GM11168 (cell line): ENCODE data around the gene ARL14EPL.

ENCODE experiments used
- in situ Hi-C: fragments of 300-500 bp; cut with MboI; formaldehyde crosslinking; loops from one replicate; pipeline ENCODE4 v1.12.0; 2022; ENCODE audit warnings: low sequenced_read_pairs; ENCODE audit not compliant: unreplicated experiment

Gene ARL14EPL

DNA sequence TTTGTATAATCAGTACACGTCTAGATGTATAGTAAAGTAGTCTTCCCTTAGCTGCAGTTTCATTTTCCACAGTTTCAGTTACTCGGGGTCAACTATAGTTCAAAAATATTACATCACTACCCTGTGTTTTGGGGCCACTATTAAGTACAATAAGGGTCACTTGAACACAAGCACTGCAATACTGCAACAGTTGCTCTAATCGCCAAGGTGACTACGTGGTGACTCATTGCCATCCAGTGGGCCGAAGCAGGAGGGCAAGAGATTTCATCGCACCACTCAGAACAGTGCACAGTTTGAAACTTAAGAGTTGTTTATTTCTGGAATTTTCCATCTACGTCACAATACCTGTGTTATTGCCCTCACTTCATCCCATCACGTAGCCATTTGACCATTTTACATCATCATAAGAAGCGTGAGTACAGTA lies at the start of gene ARL14EPL:
Gene ARL14EPL (plus strand): TSS at position 379 of the 424 bp plus-strand sequence. CDS start 18,994 bp downstream, outside the sequence.
- in situ Hi-C loops = no loop called here

DNA sequence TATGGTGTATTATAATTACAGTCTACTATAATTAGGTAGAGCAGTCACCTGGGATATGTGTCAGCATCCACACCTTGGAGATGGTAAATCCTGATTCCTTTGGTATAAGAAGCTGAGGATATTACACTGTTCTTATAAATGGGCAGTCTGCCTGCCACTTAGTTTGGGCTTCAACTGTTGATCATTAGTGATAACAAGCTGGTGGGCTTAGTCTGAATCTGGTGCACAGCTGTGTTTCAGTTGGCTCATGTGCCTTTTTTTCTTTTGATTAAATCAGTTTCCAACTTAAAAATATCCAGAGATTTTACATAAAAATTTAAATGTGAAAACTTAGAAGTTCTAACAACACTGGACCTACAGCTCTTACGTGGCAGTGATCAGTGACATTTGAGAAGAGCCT lies 48.8 kb upstream of the ARL14EPL start:
- in situ Hi-C loops = no loop called here

DNA sequence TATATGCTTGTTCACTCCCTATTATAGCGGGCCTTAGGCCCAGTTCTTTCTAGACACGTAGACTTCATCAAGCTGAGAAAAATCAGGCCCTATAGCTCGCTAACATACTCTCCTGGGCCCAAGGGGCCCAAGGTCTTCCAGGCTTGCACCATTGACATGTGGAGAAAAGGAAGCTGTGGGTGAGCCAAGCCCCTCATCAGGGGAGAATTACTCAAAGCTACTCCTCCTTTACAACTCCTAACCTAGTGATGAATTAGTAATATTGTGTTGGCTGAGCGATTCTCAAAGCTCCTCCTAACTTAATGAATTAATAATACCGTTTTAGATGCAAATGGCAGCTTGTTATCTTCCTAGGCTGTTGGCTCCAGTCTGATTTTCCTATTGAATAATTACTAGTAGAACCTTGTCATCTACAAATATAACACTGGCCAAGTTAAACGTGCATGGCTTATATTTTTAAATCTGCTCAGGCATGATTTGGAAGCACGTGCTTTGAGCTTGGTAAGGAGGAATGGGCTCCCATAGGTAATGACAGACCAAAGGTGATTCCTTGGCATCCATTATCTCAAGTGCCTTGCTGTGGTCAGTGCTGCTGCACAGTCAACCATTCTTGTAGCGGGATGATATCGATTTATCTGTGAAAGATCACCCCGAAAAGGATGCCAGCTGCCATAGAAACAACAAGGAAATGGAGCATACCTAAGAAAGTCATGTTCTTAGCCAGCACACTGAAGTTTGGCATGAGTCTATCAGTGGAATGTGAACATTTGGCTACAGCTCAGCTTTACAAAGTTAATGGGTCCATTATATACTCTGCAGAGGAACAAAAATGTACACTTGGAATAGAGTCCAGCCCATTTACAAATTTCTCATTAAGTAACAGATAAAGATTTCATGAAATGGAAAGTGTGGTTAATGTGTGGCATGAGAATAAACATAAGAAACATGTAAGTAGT lies 46.2 kb upstream of the ARL14EPL start:
- in situ Hi-C loops = no loop called here

DNA sequence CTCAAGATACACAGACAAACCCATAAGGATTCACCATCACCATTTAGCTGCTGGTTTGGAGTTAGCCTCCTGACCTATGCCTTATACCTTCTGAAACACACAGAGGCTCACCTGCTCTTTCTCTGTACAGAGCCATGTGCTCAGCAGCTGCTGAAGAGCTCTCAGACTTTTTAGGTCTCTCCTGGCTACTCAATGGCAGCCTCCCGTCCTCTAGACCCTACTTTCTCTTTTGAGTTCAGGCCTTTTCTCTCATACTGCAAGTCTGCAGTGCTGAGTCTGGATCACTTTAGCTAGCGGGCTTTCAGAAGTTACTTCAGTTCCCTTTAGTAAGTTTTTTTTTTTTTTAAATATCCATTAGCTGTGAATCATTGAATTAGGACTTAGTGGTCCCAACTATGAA lies 44.3 kb upstream of the ARL14EPL start:
- in situ Hi-C loops = no loop called here

DNA sequence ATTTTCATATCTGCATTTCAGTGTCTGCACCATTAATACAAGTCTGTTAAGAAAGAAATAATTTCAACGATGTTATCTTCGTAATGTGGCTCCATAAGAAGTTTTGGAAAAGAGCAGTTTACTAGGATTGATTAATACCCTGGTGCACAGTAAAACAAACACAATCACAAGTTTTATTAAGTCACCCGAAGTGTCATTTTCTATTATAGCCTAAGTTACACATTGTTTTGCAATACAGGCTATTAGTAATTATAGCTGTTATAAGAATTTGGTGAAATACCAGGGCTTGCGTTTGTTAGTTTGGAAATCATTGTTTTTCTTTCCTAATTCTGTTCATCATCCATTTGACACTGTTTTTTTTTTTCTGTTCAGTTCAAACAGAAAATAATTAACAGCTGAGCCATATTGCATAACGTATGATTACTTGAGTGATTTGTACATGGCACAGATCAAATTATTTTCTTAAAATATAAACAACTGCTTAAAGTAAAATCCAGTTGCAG lies 39.4 kb upstream of the ARL14EPL start:
- in situ Hi-C loops = no loop called here

DNA sequence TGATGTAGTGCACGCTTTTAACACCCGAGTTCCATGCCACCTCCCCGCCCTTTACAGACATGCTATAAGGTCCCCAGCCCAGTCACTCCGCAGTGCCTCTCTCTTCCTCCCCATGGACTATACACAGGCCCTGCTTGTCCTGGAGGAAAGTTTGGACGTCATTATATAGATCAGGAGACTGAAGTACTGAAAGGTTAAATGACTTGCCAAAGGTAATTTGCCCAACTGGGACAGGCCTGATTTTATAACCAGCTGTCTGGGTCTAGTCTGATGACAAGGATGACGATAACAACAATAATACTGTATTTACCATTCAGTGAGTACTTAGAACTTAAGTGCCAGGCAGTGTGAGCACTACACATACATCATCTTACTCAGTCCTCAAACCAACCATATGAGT lies 36.9 kb upstream of the ARL14EPL start:
- in situ Hi-C loops = no loop called here

DNA sequence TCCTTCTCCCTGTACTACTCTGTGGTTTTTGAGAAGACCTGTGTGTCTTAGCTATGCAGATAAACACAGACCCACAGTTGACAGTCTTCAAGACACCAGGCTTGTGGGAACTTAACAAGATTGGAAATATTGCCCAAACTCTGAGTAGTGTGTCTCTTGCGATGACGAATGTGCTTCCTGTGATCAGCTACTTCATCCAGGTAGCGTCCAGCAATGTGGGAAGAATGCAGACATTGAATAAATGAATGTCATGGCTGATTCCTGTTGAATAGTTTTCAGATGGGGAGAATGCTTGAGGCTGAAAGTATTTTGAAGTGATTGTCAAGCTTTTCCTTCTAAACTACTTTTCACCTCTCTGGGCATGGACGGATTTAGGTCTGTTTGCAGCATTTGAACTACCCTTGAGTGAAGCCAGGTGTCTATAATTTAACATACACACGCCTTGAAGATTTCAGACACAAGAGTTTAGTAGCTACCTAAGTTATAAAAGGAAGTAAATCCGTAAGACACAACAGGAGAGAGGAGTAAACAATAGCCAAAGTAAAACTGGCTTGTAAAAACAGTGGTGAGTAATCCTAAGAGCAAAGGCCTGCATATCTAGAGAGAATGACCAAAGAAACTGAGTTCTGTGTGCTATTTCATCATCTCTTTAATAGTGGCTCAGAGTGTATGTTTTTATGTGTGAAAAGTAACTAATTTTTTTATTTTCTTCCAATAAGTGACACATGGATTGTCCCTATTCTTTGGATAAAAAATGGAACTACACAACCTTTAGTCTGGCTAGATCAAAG lies 30.0 kb upstream of the ARL14EPL start:
- in situ Hi-C loops = no loop called here

DNA sequence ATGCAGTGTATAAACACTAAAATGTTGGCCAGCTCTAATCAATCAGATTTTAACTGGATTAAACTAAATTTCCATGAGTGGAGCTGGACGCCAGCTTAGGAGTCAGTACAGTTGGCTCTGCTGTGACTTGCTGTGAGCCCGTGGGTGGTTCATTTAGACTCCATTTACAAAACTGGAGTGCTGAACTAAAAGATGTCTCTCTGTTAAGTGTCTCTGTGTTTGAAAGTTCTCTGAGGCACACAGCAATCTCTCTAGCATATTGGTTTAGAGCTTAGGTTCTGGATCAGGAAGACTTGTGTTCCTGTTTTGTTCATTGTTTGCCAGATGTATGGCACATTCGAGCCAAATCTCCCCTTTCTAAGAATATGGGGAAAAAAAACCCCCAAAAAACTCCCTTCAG lies 28.0 kb upstream of the ARL14EPL start:
- in situ Hi-C loops = no loop called here

DNA sequence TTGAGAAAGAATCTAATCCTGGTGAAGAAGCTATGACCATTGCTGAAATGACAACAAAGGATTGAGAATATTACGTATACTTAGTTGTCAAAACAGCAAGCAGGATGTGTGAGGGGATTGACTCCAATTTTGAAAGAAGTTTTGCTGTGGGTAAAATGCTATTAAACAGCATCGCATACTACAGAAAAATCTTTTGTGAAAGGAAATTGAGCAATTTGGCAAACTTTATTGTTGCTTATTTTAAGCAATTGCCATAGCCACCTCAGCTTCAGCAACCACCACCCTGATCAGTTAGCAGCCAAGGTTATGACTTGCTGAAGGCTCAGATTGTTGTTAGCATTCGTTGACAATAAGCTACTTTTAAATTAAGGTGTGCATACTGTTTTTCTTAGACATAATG lies 22.5 kb upstream of the ARL14EPL start:
- in situ Hi-C loops = no loop called here

DNA sequence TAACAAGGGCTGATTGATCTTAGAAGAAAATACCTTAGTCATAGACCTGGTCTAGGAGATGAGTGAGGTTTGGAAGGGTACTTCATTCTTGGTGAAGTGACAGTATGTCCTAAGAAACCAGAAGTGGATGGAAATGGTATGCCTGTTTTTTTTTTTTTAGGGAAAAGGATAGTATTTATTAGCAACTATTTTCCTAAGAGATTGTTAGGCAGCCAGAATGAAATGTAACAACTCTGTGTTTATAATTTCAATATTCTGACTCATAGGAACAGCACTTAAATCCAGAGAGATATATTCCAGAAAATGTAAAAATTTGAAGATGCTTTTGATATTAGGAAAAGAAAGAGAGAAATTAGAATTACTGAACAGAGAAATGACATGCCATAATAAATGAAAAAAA lies 21.2 kb upstream of the ARL14EPL start:
- in situ Hi-C loops = no loop called here

DNA sequence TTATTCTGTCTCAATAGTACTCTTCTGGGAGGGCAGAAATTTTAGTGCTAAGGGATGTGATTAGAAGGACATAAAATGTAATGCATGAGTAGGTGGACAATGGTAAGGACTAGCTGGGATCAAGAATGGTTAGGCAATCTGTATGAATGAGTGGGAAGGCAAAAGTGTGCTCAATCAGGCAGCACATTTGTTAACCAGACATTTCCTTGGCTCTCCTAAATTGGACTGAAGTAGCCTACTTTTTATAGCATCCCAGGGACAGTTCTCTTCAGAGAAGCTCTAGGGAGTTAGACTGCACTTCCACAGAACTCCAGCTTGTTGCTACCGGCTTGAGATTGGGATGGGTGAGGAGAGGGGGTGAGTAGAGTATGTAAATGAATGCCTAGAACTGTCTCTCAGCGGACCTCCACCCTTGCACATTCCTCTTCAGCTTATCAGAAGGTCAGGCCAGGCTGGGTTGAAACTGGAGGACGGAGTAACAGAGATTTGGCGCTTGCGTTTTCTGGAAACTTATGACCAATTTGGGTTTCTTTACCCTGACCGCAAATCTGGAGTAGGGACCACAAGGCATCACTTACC lies 19.0 kb upstream of the ARL14EPL start:
- in situ Hi-C loops = no loop called here

DNA sequence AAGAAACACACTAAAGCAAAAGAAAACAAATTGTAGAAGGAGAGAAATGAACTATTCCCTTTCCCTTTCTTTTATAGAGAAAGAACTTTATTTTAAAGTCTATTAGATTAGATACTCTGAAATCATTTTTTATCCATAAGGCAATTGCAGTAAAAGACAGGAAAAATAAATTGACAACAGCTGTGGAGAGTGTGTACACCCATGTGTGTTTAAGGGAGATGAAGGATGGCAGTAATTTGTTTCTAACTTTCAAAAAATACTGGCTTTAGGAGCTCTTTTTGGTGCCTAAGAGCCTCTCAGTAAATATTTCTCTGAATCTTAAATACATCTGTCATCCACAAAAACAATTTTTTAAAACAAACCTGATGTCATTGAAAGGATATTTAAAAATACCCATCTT lies 18.3 kb upstream of the ARL14EPL start:
- in situ Hi-C loops = no loop called here

DNA sequence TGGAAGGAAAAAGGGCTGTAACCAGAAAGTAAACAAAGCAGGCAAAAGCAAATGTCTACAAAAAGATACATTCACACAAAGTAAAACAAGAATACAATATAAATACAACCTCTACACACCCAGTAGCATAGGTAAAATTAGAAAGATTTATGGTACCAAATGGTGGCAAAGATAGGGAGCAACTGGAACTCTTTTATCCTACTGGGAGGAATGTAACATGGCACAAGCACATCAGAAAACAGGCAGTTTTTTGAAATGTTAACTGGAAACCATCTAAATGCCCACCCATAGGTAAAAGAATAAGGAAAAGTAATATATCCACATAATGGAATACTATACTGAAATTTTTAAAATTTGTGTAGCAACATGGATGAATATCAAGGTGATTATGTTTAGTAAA lies 8.7 kb upstream of the ARL14EPL start:
- in situ Hi-C loops = no loop called here

DNA sequence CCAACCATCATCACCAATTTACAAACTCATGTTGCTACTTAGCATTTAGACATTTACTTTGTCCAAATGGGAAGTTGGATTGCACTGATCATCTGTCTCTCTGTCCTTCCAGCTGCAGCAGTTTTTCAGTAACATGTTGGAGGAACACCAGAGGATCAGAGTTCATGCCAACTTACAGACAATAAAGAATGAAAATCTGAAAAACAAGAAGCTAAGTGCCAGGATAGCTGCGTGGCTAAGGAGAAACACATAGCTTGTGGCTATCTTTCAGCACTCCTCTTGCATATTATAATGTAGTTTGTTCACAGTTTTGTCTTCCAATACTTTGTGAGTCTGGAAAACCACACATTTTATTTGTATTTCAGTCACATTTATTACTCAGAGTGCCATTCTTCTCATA lies 6.4 kb upstream of the ARL14EPL start:
- in situ Hi-C loops = no loop called here

DNA sequence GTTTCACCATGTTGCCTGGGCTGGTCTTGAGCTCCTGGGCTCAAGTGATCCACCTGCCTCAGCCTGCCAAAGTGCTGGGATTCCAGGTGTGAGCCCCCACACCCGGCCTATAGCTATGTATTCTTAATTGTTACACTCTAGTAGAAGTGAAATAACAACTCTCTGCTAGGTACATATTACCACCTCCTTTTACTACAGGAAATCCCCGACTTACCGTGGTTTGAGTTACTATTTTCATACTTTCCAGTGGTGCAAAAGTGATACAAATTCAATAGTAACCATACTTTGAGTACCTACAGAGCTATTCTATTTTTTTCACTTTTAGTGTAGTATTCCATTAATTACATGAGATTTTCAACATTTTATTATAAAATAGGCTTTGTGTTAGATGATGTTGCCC lies 719 bp downstream of the ARL14EPL start:
- in situ Hi-C loops = no loop called here

DNA sequence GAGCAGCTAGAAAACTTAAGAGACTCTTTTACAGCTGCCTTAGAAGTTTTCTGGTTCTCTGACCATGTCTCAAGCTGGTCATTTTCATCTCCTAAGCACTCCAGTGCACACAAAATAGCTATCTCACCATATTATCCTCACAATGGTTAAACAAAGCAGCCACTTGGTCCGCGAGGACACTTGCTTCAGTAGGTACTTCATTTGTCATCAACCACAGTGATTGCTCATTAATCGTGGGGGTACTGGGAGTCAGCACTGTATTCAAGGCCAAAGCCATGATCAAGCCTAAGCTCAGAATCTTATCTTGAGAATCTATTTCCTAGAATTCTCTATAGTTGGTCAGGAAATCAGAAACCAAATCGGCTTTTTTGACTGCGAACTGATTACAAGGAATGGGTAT lies 2.9 kb downstream of the ARL14EPL start:
- in situ Hi-C loops = no loop called here

DNA sequence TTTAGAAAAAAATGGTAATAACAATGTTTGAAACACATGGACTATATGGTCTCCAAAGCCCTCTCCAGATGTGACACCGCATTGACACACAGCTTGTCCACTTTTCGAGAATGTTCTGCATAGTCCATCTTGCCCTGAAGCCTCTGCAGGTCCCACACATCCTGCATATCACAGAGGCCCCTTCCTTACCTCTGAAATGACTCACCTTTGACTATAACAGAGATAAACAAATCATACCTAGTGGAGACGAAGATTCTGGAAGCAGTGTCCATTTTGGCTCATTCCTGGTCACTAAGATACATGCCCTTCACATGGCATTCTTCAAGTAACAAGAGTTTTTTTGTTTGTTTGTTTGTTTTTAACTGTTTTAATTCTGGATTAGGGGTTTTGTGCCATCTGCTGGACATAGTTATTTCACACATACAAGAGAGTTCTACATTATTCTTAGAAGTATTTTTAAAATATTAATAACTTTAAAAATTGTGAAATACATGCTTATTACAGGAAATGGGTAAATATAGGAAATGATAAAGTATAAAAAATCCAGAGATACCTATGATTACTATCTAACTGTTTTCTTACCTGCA lies 5.1 kb downstream of the ARL14EPL start:
- in situ Hi-C loops = no loop called here

DNA sequence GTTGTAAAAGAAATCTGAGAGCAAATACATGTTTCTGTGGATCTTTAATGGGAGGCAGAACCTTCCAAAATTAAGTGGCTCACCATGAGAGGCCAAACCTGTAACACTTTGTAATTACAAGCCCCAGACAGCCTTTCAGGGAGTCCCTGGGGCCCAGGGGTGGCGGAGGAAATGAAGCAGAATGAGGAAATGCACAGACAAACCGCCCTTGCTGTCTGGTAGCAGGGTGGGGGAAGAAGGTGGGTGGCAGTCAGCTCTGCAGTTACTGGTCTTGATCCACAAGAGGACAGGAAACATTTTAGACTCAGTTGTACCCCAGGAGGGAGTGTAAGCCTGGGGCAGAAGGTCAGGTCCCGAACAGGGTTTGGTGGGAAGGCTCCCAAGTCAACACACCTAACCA lies 6.5 kb downstream of the ARL14EPL start:
- in situ Hi-C loops = no loop called here

DNA sequence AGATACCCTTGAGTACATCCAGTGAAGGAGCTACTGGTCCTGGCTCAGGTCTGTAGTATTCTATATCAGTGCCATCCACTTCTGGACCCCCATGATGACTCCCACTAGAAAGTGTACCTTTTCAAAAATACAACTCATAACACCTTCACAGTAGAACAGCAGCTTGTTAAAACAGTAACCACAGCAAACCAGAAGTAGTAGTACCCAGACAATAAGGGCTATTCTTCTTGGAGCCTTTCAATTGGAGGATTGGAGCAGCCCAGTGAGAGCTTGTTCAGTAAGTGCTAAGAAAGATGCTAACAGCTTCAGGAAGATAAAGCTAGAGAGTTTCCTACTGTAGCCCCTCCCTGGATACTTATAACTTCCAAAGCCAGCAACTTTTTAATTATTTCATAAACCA lies 10.1 kb downstream of the ARL14EPL start:
- in situ Hi-C loops = no loop called here

DNA sequence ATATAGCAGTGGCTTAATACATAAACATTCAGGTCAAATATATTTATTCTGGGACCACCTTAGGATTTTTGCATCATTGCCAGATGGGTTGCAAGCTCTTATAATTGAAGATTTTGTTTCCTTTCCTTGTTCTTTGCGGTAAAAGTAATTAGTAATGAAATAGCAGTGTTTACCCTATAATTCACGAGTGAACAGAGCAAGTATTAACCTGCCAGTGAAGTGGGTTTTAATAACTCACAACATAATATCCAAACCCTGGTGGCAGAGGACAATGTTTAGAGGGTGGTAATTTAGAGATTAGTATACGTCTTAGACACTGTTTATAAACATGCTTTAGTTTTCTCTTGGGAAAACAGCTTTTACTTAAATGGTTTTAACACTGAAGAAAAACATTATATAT lies 11.8 kb downstream of the ARL14EPL start:
- in situ Hi-C loops = no loop called here
